Ishikawa (cell line): ENCODE data around the gene MXD3.

Experiments
- CEBPB ChIP-seq: IDR thresholded peaks from 2 replicates; pipeline ENCODE4 v1.6.1; 2012
- CREB1 ChIP-seq: IDR thresholded peaks from 2 replicates; pipeline ENCODE4 v1.6.1; 2012; ENCODE audit warnings: low read depth
- EGR1 ChIP-seq: IDR thresholded peaks from 2 replicates; pipeline ENCODE4 v1.6.1; 2012
- EP300 ChIP-seq: IDR thresholded peaks from 2 replicates; pipeline ENCODE4 v1.6.1; 2012; ENCODE audit warnings: borderline replicate concordance
- FOXM1 ChIP-seq: IDR thresholded peaks from 2 replicates; pipeline ENCODE4 v1.6.1; 2012; ENCODE audit warnings: low read depth, borderline replicate concordance
- NFIC ChIP-seq: IDR thresholded peaks from 2 replicates; pipeline ENCODE4 v1.6.1; 2012
- RAD21 ChIP-seq: IDR thresholded peaks from 2 replicates; pipeline ENCODE4 v1.6.1; 2012; ENCODE audit warnings: low read depth
- TAF1 ChIP-seq: IDR thresholded peaks from 2 replicates; pipeline ENCODE4 v1.6.1; 2012; ENCODE audit warnings: low read depth, mild to moderate bottlenecking
- TCF12 ChIP-seq: IDR thresholded peaks from 2 replicates; pipeline ENCODE4 v1.6.1; 2012; ENCODE audit warnings: low read depth
- TEAD4 ChIP-seq: IDR thresholded peaks from 2 replicates; pipeline ENCODE4 v1.6.1; 2012
- YY1 ChIP-seq: IDR thresholded peaks from 2 replicates; pipeline ENCODE4 v1.6.1; 2012; ENCODE audit warnings: low read depth
- ZBTB7A ChIP-seq: IDR thresholded peaks from 2 replicates; pipeline ENCODE4 v1.6.1; 2012; ENCODE audit warnings: low read depth
- TF ChIP-seq, protein P1 (sequence below): IDR thresholded peaks from 2 replicates; pipeline ENCODE4 v1.6.1; 2012; ENCODE audit warnings: low read depth, mild to moderate bottlenecking
- TF ChIP-seq, protein P2 (sequence below): IDR thresholded peaks from 2 replicates; pipeline ENCODE4 v1.6.1; 2012
- TF ChIP-seq, protein P3 (sequence below): IDR thresholded peaks from 2 replicates; pipeline ENCODE4 v1.6.1; 2012

Gene MXD3

DNA sequence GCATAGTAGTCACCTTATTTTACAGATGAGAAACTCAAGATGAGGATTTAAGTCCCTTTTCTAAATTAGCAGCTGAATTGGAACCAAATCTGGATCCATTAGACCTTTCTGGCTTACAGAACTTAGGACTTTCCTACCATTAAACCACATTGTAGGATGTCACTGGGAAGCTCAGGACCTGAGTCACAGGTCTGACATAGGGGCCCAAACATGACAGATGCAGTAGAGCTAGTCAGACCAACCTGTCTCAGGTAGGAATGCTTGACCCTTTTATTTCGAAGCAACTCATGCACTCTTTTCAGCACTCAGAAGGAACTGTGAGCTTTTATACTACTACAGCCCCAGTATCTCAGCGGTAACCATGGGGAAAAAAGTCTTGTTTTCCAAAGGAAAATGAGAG lies 10.7 kb downstream of the MXD3 start:
- TF ChIP-seq FOXM1 (no peak), EGR1 (no peak), TAF1 (no peak), CEBPB (no peak), YY1 (no peak), EP300 (no peak), NFIC (no peak), TCF12 (no peak), ZBTB7A (no peak), CREB1 (no peak), RAD21 (no peak), TEAD4 (no peak)
- TF ChIP-seq, protein P1, sequence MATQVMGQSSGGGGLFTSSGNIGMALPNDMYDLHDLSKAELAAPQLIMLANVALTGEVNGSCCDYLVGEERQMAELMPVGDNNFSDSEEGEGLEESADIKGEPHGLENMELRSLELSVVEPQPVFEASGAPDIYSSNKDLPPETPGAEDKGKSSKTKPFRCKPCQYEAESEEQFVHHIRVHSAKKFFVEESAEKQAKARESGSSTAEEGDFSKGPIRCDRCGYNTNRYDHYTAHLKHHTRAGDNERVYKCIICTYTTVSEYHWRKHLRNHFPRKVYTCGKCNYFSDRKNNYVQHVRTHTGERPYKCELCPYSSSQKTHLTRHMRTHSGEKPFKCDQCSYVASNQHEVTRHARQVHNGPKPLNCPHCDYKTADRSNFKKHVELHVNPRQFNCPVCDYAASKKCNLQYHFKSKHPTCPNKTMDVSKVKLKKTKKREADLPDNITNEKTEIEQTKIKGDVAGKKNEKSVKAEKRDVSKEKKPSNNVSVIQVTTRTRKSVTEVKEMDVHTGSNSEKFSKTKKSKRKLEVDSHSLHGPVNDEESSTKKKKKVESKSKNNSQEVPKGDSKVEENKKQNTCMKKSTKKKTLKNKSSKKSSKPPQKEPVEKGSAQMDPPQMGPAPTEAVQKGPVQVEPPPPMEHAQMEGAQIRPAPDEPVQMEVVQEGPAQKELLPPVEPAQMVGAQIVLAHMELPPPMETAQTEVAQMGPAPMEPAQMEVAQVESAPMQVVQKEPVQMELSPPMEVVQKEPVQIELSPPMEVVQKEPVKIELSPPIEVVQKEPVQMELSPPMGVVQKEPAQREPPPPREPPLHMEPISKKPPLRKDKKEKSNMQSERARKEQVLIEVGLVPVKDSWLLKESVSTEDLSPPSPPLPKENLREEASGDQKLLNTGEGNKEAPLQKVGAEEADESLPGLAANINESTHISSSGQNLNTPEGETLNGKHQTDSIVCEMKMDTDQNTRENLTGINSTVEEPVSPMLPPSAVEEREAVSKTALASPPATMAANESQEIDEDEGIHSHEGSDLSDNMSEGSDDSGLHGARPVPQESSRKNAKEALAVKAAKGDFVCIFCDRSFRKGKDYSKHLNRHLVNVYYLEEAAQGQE: no peak
- TF ChIP-seq, protein P2, sequence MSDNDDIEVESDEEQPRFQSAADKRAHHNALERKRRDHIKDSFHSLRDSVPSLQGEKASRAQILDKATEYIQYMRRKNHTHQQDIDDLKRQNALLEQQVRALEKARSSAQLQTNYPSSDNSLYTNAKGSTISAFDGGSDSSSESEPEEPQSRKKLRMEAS: no peak
- TF ChIP-seq, protein P3, sequence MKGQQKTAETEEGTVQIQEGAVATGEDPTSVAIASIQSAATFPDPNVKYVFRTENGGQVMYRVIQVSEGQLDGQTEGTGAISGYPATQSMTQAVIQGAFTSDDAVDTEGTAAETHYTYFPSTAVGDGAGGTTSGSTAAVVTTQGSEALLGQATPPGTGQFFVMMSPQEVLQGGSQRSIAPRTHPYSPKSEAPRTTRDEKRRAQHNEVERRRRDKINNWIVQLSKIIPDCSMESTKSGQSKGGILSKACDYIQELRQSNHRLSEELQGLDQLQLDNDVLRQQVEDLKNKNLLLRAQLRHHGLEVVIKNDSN: no peak

DNA sequence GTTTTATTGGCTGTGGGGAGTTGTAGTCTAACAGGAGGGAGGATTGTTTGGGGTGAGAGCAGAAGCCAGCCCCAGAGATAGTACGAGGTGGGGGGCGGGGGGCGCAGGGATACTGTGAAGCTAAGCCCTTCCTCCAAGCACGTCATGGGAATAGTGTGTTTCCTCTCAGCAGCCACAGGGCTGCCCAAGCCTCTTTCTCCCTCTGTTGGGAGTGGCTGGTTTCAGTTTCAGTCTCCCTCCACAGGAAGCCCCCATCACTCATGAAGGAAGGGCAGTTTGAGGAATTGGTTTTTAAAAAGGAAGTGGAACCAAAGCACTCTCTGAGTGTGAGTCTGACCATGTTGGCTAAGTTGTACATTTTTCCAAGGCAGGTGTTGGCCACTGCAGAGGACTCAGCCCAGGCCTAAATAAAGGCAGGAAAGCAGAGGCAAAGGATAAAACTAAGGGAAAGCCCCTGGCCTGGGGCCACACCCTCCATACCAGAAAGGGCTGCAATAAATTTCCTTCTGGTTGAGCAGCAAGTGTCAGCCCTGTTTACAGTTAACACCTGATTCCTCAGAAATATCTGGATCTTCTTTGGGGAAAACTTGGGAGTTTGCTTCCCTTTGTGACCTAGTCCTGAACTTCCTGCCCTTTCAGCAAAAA lies 11.3 kb downstream of the MXD3 start:
- TF ChIP-seq TEAD4 (no peak), CEBPB (no peak), TAF1 (no peak), EP300 (no peak)

DNA sequence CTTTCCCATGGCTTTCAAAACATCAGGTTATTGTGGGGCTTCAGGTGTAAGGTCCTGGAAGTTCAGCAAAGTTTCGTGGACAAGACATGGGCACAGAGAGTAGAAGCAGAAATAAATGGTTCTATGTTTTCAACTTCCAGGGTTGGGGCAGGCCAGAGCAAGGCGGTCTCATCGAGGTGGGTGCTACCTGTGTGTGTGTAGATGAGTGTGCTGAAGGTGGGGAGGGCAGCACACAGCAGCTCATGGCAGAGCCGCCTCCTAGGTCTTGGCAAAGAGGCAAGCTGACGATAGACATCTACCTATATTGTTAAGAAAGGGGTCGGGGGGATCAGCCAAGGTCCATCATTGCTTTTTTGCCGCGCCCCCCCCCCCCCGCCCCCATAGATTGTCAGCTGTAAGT lies 12.0 kb downstream of the MXD3 start:
- TF ChIP-seq TAF1 (no peak), TCF12 (no peak), TEAD4 (no peak), NFIC (no peak), YY1 (no peak), FOXM1 (no peak), EP300 (no peak), CEBPB (no peak), EGR1 (no peak), CREB1 (no peak), ZBTB7A (no peak), RAD21 (no peak)
- TF ChIP-seq, protein P3: no peak
- TF ChIP-seq, protein P2: no peak
- TF ChIP-seq, protein P1: no peak

DNA sequence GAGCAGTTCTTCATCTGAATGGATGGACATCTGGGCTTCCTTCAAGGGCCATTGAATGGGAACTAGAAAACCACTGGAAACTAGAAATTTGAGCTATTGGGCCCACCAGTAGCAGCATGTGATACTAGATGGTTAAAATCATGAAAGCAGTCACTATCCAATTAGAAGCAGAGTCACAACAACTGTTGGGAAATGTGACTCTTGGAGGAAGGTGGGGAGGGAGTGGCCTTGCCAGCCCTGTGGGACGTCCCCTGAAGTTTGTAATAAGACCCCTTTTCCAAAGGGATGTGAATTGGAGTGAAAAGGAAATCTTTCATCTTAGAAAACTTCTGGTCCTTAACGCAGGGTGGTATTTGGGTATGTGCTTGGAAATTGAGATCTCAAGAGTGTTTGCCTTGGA lies 13.8 kb downstream of the MXD3 start:
- TF ChIP-seq YY1: no peak
- TF ChIP-seq FOXM1: no peak
- no peak for TF ChIP-seq ZBTB7A
- no peak for TF ChIP-seq RAD21
- TF ChIP-seq, protein P2: no peak
- TF ChIP-seq, protein P3: no peak
- TF ChIP-seq CEBPB: no peak
- TF ChIP-seq, protein P1: no peak
- TF ChIP-seq TCF12: no peak
- no peak for TF ChIP-seq CREB1
- TF ChIP-seq EGR1: no peak
- no peak for TF ChIP-seq TEAD4
